Esophagus squamous epithelium (tissue), 4 donors: ENCODE measurements around the gene ZAP70.

Experiments used
- CTCF ChIP-seq, 6 experiments: fragments of 450-650 bp in 4 of 6; fragments of 200-600 bp in 2 of 6; sonication (generic) in 2 of 6; IDR thresholded peaks; one replicate each; pipeline ENCODE4 v1.5.1; 2016 to 2019; ENCODE audit warnings: antibody characterized with exemption in 6 of 6, mild to moderate bottlenecking in 4 of 6, moderate library complexity in 4 of 6
- POLR2A ChIP-seq, 4 donors: fragments of 450-650 bp; IDR thresholded peaks; one replicate each; pipeline ENCODE4 v1.6.1; 2017; ENCODE audit warnings: antibody characterized with exemption in 4 of 4, mild to moderate bottlenecking in 4 of 4, moderate library complexity in 3 of 4

- TF ChIP-seq POLR2A (IDR thresholded peaks at IDR 0.05) = no peak
- no peak for TF ChIP-seq CTCF (IDR thresholded peaks at IDR 0.05)
Measured at GRCh38 chr2:97722227-97722626, 8.9 kb downstream of the ZAP70 start.
